BLaER1 (cell line): ENCODE data around the gene BSCL2.

Source experiments
- H3K27ac ChIP-seq: shearing (Covaris generic); formaldehyde crosslinking; 2 replicates; pipeline ENCODE4 v1.8.1; 2022
- H3K27me3 ChIP-seq: shearing (Covaris generic); formaldehyde crosslinking; 2 replicates; pipeline ENCODE4 v1.8.1; 2022
- H3K36me3 ChIP-seq: shearing (Covaris generic); formaldehyde crosslinking; 2 replicates; pipeline ENCODE4 v1.8.1; 2022
- H3K4me1 ChIP-seq: shearing (Covaris generic); formaldehyde crosslinking; 2 replicates; pipeline ENCODE4 v1.8.1; 2022
- H3K4me2 ChIP-seq: shearing (Covaris generic); formaldehyde crosslinking; 2 replicates; pipeline ENCODE4 v1.8.1; 2022
- H3K4me3 ChIP-seq: shearing (Covaris generic); formaldehyde crosslinking; 2 replicates; pipeline ENCODE4 v1.8.1; 2022
- H3K9ac ChIP-seq: shearing (Covaris generic); formaldehyde crosslinking; 2 replicates; pipeline ENCODE4 v1.8.1; 2022
- H3K9me3 ChIP-seq: shearing (Covaris generic); formaldehyde crosslinking; 2 replicates; pipeline ENCODE4 v1.8.1; 2022
- H4K20me1 ChIP-seq: shearing (Covaris generic); formaldehyde crosslinking; 2 replicates; pipeline ENCODE4 v1.8.1; 2022
- Cebpa-rat ChIP-seq: shearing (Covaris generic); IDR thresholded peaks from 2 replicates; pipeline ENCODE4 v1.8.1; 2022

Gene BSCL2

GRCh38 chr11:62719302-62719978 lies 12.2 kb upstream of the BSCL2 start:
- peaks cover 13% of the 10 kb centered on the region for H3K4me1 ChIP-seq
- no peaks in the 10 kb centered on the region for H3K27me3 ChIP-seq
- no peak overlapping the region for H3K4me2 ChIP-seq
- no peak overlapping the region for H3K27ac ChIP-seq
- no peak overlapping the region for H3K4me3 ChIP-seq
- no peak overlapping the region for H3K9ac ChIP-seq
- peaks cover 98% of the 10 kb centered on the region for H3K36me3 ChIP-seq
- no peaks in the 10 kb centered on the region for H3K9me3 ChIP-seq
- peaks cover 66% of the 10 kb centered on the region for H4K20me1 ChIP-seq
- TF ChIP-seq Cebpa-rat: no peak

- TF ChIP-seq Cebpa-rat: no peak
- no peaks in the 10 kb centered on the region for H3K4me1 ChIP-seq
- no peaks in the 10 kb centered on the region for H3K27me3 ChIP-seq
- no peak overlapping the region for H3K4me2 ChIP-seq
- peaks cover 98% of the 10 kb centered on the region for H3K36me3 ChIP-seq
- peak overlapping the region; percentile 53; the same call in 1 of the 2 replicates for H3K9ac ChIP-seq
- H3K9me3 ChIP-seq: no peaks in the 10 kb centered on the region
- H4K20me1 ChIP-seq: peaks cover 40% of the 10 kb centered on the region
- no peak overlapping the region for H3K27ac ChIP-seq
- no peak overlapping the region for H3K4me3 ChIP-seq
These were observed 9.6 kb upstream of the BSCL2 start for GRCh38 chr11:62716816-62717215.

GRCh38 chr11:62716206-62716605 lies 9.0 kb upstream of the BSCL2 start:
- H3K9ac ChIP-seq: peak overlapping the region; percentile 53; the same call in 1 of the 2 replicates
- H3K36me3 ChIP-seq: peaks cover 98% of the 10 kb centered on the region

GRCh38 chr11:62715150-62716130 lies 8.2 kb upstream of the BSCL2 start:
- no peak for TF ChIP-seq Cebpa-rat
- H3K4me1 ChIP-seq: peaks cover 2% of the 10 kb centered on the region; the same call in 1 of the 2 replicates
- peaks cover 98% of the 10 kb centered on the region for H3K36me3 ChIP-seq
- H3K4me3 ChIP-seq: no peak overlapping the region
- H4K20me1 ChIP-seq: peaks cover 38% of the 10 kb centered on the region; the same call in 1 of the 2 replicates
- H3K9me3 ChIP-seq: no peaks in the 10 kb centered on the region
- H3K4me2 ChIP-seq: no peak overlapping the region
- no peaks in the 10 kb centered on the region for H3K27me3 ChIP-seq
- no peak overlapping the region for H3K27ac ChIP-seq
- no peak overlapping the region; the same call in 1 of the 2 replicates for H3K9ac ChIP-seq

More at GRCh38 chr11:62716206-62716605, 9.0 kb upstream of the BSCL2 start:
- no peak overlapping the region for H3K27ac ChIP-seq
- no peak overlapping the region for H3K4me3 ChIP-seq
- H3K4me2 ChIP-seq: no peak overlapping the region
- H4K20me1 ChIP-seq: peaks cover 38% of the 10 kb centered on the region; the same call in 1 of the 2 replicates
- no peaks in the 10 kb centered on the region for H3K4me1 ChIP-seq
- H3K27me3 ChIP-seq: no peaks in the 10 kb centered on the region
- TF ChIP-seq Cebpa-rat: no peak
- no peaks in the 10 kb centered on the region for H3K9me3 ChIP-seq

GRCh38 chr11:62713343-62713742 lies 6.1 kb upstream of the BSCL2 start:
- Histone ChIP-seq H3K9ac (no peak overlapping the region), H3K9me3 (no peaks in the 10 kb centered on the region), H3K4me3 (no peak overlapping the region), H4K20me1 (peaks cover 26% of the 10 kb centered on the region; the same call in 1 of the 2 replicates), H3K27me3 (no peaks in the 10 kb centered on the region), H3K27ac (0 out of 2 replicates have a peak overlapping the region, but pooled peaks have one; percentile 1), H3K4me2 (no peak overlapping the region), H3K36me3 (peaks cover 82% of the 10 kb centered on the region), H3K4me1 (peaks cover 17% of the 10 kb centered on the region)
- TF ChIP-seq Cebpa-rat: no peak

- H3K9me3 ChIP-seq: no peaks in the 10 kb centered on the region
- H3K27ac ChIP-seq: peak overlapping the region; percentile 1; the same call in 1 of the 2 replicates
- no peak overlapping the region for H3K4me2 ChIP-seq
- no peaks in the 10 kb centered on the region for H3K27me3 ChIP-seq
- no peak overlapping the region for H3K9ac ChIP-seq
- peaks cover 77% of the 10 kb centered on the region for H3K36me3 ChIP-seq
- TF ChIP-seq Cebpa-rat: no peak
- peaks cover 21% of the 10 kb centered on the region for H3K4me1 ChIP-seq
- peaks cover 22% of the 10 kb centered on the region; the same call in 1 of the 2 replicates for H4K20me1 ChIP-seq
- no peak overlapping the region for H3K4me3 ChIP-seq
These were observed 5.6 kb upstream of the BSCL2 start for GRCh38 chr11:62712861-62713260.

GRCh38 chr11:62712276-62712812 lies 5.1 kb upstream of the BSCL2 start:
- Histone ChIP-seq H3K9ac (no peak overlapping the region), H3K9me3 (no peaks in the 10 kb centered on the region), H3K27ac (no peak overlapping the region; the same call in 1 of the 2 replicates), H3K4me3 (no peak overlapping the region), H3K4me2 (no peak overlapping the region), H4K20me1 (peaks cover 16% of the 10 kb centered on the region; the same call in 1 of the 2 replicates), H3K27me3 (no peaks in the 10 kb centered on the region), H3K4me1 (peaks cover 27% of the 10 kb centered on the region), H3K36me3 (peaks cover 72% of the 10 kb centered on the region)
- no peak for TF ChIP-seq Cebpa-rat

- Histone ChIP-seq H3K36me3 (peaks cover 49% of the 10 kb centered on the region), H3K27me3 (no peaks in the 10 kb centered on the region), H4K20me1 (no peaks in the 10 kb centered on the region), H3K9me3 (no peaks in the 10 kb centered on the region), H3K4me1 (peaks cover 46% of the 10 kb centered on the region), H3K4me2 (peak overlapping the region; percentile 99), H3K4me3 (peak overlapping the region; percentile 69), H3K27ac (peak overlapping the region; percentile 98), H3K9ac (peak overlapping the region; percentile 92)
- no peak for TF ChIP-seq Cebpa-rat
These were observed 2.7 kb upstream of the BSCL2 start for GRCh38 chr11:62710001-62710345.

- H3K27ac ChIP-seq: peak overlapping the region; percentile 98
- peaks cover 45% of the 10 kb centered on the region for H3K36me3 ChIP-seq
- H4K20me1 ChIP-seq: no peaks in the 10 kb centered on the region
- H3K4me3 ChIP-seq: peak overlapping the region; percentile 69
- peak overlapping the region; percentile 92 for H3K9ac ChIP-seq
- H3K27me3 ChIP-seq: no peaks in the 10 kb centered on the region
- H3K9me3 ChIP-seq: no peaks in the 10 kb centered on the region
- peak overlapping the region; percentile 99 for H3K4me2 ChIP-seq
- H3K4me1 ChIP-seq: peaks cover 51% of the 10 kb centered on the region
- TF ChIP-seq Cebpa-rat: no peak
These were observed 2.2 kb upstream of the BSCL2 start for GRCh38 chr11:62709247-62710000.
